ENCODE measurements around the gene NSRP1.

- no peak for TF ChIP-seq CTCF (conservative IDR thresholded peaks at IDR 0.05; ENCODE audit: low read depth, low read length)
- no peak for TF ChIP-seq POLR2A (IDR thresholded peaks at IDR 0.05; ENCODE audit: low read depth, low read length)
- TF ChIP-seq SMC3 (IDR thresholded peaks at IDR 0.05; ENCODE audit: low read depth, low read length): no peak
- no peak for TF ChIP-seq RFX5 (IDR thresholded peaks at IDR 0.05; ENCODE audit: low read depth, low read length)
Measured at GRCh38 chr17:30103921-30104320, 12.7 kb upstream of the NSRP1 start.

Measured in IMR-90 (cell line).